ENCODE data around the gene DNAH7.

GRCh38 chr2:195795879-195796278 is 272.8 kb downstream of the DNAH7 start:
- TF ChIP-seq POLR2A (IDR thresholded peaks at IDR 0.05) (no peak), CTCF (IDR thresholded peaks at IDR 0.05) (no peak), EP300 (IDR thresholded peaks at IDR 0.05) (no peak)

Data from tibial nerve (tissue), 4 donors.